Mononuclear cell (primary cell): ENCODE data around the gene SLC1A5. TPM values are rescaled to one million over a fixed set of nuclear protein-coding genes. Genes with fewer than 3 reads are reported as not detected.

Experiments
- H3K27me3 ChIP-seq: 2 replicates; pipeline ENCODE4 v1.6.0; 2011; ENCODE audit warnings: low read length, control low read depth; ENCODE audit not compliant: insufficient read depth
- H3K4me1 ChIP-seq: 2 replicates; pipeline ENCODE4 v1.5.1; 2011; ENCODE audit warnings: mild to moderate bottlenecking, low read length, control low read depth; ENCODE audit not compliant: insufficient read depth
- H3K4me3 ChIP-seq: 2 replicates; pipeline ENCODE4 v1.5.1; 2011; ENCODE audit warnings: mild to moderate bottlenecking, low read length, moderate library complexity
- H3K9me3 ChIP-seq: 2 replicates; pipeline ENCODE4 v1.5.1; 2011; ENCODE audit warnings: low read depth, mild to moderate bottlenecking, control low read depth, low read length
- total RNA-seq: library from RNA; depleted of rRNA; stranded (reverse); fragments of >200 nt; gene quantifications from one replicate; pipeline ENCODE4 v1.2.3, GENCODE V29; 2012

SLC1A5 gene
- total RNA-seq, 1 donor = 5.5 TPM

- Histone ChIP-seq H3K27me3 (no peaks in the 10 kb centered on the region), H3K9me3 (no peaks in the 10 kb centered on the region), H3K4me3 (peak overlapping the region; percentile 13), H3K4me1 (peaks cover 73% of the 10 kb centered on the region)
These were observed 57.3 kb downstream of the SLC1A5 start for GRCh38 chr19:46731007-46731501.

GRCh38 chr19:46730595-46730994, 57.8 kb downstream of the SLC1A5 start:
- H3K9me3 ChIP-seq = no peaks in the 10 kb centered on the region
- no peaks in the 10 kb centered on the region for H3K27me3 ChIP-seq
- H3K4me3 ChIP-seq = no peak overlapping the region
- peaks cover 73% of the 10 kb centered on the region for H3K4me1 ChIP-seq

- Histone ChIP-seq H3K4me1 (peaks cover 69% of the 10 kb centered on the region), H3K9me3 (no peaks in the 10 kb centered on the region), H3K4me3 (no peak overlapping the region), H3K27me3 (no peaks in the 10 kb centered on the region)
These were observed 58.2 kb downstream of the SLC1A5 start for GRCh38 chr19:46730187-46730586.

GRCh38 chr19:46729696-46730095, 58.7 kb downstream of the SLC1A5 start:
- Histone ChIP-seq H3K4me1 (peaks cover 64% of the 10 kb centered on the region), H3K27me3 (no peaks in the 10 kb centered on the region), H3K9me3 (no peaks in the 10 kb centered on the region), H3K4me3 (no peak overlapping the region)

GRCh38 chr19:46728693-46729339, 59.6 kb downstream of the SLC1A5 start:
- peaks cover 55% of the 10 kb centered on the region for H3K4me1 ChIP-seq
- H3K27me3 ChIP-seq = no peaks in the 10 kb centered on the region
- H3K9me3 ChIP-seq = no peaks in the 10 kb centered on the region
- H3K4me3 ChIP-seq = no peak overlapping the region

GRCh38 chr19:46728208-46728607, 60.2 kb downstream of the SLC1A5 start:
- Histone ChIP-seq H3K27me3 (no peaks in the 10 kb centered on the region), H3K4me3 (no peak overlapping the region), H3K9me3 (no peaks in the 10 kb centered on the region), H3K4me1 (peaks cover 56% of the 10 kb centered on the region)

GRCh38 chr19:46727757-46728156, 60.6 kb downstream of the SLC1A5 start:
- Histone ChIP-seq H3K4me1 (peaks cover 56% of the 10 kb centered on the region), H3K9me3 (no peaks in the 10 kb centered on the region), H3K27me3 (no peaks in the 10 kb centered on the region), H3K4me3 (no peak overlapping the region)

- H3K9me3 ChIP-seq = no peaks in the 10 kb centered on the region
- no peaks in the 10 kb centered on the region for H3K27me3 ChIP-seq
- peaks cover 56% of the 10 kb centered on the region for H3K4me1 ChIP-seq
- H3K4me3 ChIP-seq = no peak overlapping the region
These were observed 61.4 kb downstream of the SLC1A5 start for GRCh38 chr19:46726971-46727501.

- Histone ChIP-seq H3K27me3 (no peaks in the 10 kb centered on the region), H3K4me3 (no peak overlapping the region), H3K9me3 (no peaks in the 10 kb centered on the region), H3K4me1 (peaks cover 56% of the 10 kb centered on the region)
These were observed 61.8 kb downstream of the SLC1A5 start for GRCh38 chr19:46726551-46726950.

- H3K4me3 ChIP-seq = no peak overlapping the region
- no peaks in the 10 kb centered on the region for H3K27me3 ChIP-seq
- H3K4me1 ChIP-seq = peaks cover 53% of the 10 kb centered on the region
- no peaks in the 10 kb centered on the region for H3K9me3 ChIP-seq
These were observed 62.5 kb downstream of the SLC1A5 start for GRCh38 chr19:46725859-46726393.

GRCh38 chr19:46725036-46725820, 63.2 kb downstream of the SLC1A5 start:
- Histone ChIP-seq H3K27me3 (no peaks in the 10 kb centered on the region), H3K9me3 (no peaks in the 10 kb centered on the region), H3K4me3 (no peak overlapping the region), H3K4me1 (peaks cover 53% of the 10 kb centered on the region)

Other genes starting within 250 kb of the SLC1A5 start
- gene CALM3, start 187.3 kb downstream of the SLC1A5 start, total RNA-seq = 199 TPM
- 5.8 TPM for gene PTGIR, start 163.5 kb downstream of the SLC1A5 start, total RNA-seq
- gene GNG8, start 152.4 kb downstream of the SLC1A5 start, total RNA-seq = not detected
- 0.63 TPM for gene DACT3, start 127.4 kb downstream of the SLC1A5 start, total RNA-seq
- gene PRKD2, start 71.5 kb downstream of the SLC1A5 start, total RNA-seq = 25.2 TPM
- gene FKRP, start 42.5 kb downstream of the SLC1A5 start, total RNA-seq = 12.4 TPM
- 66.0 TPM for gene STRN4, start 42.1 kb downstream of the SLC1A5 start, total RNA-seq
- gene AP2S1, start 62.3 kb upstream of the SLC1A5 start, total RNA-seq = 53.1 TPM
- gene ARHGAP35, start 72.4 kb upstream of the SLC1A5 start, total RNA-seq = 9.9 TPM
- 0.10 TPM for gene NPAS1, start 231.2 kb upstream of the SLC1A5 start, total RNA-seq